PC-3 (cell line): ENCODE measurements around the gene PDE2A.

ENCODE experiments used
- EZH2phosphoT487 ChIP-seq: fragments of 300-600 bp; sonication (generic); IDR thresholded peaks from 2 replicates; pipeline ENCODE4 v1.6.1; 2018; ENCODE audit warnings: mild to moderate bottlenecking, antibody characterized with exemption, low read length, borderline replicate concordance
- TF ChIP-seq, protein P1 (sequence below): fragments of 300-600 bp; sonication (generic); conservative IDR thresholded peaks from 2 replicates; pipeline ENCODE4 v1.5.1; 2017; ENCODE audit warnings: antibody characterized with exemption, low read depth, mild to moderate bottlenecking, low read length

DNA sequence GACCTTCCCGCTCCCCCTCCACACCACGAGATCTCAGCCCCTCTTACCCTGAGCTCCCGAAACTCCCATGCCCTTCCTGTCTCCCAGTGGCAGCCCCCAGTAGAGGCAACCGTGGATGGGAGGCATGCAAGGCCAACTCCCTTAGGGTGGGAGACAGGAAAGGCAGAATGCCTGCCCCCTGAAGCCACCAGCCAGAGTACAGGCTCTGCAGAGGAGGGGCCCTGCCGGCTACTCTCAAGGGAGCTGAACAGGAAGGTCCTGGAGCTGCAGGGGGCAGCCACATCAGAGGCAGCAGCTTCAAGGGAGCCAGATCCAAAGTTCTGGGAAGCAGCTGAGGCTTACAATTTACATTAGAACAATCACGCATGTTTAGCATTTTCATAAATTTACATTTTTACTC lies 38.3 kb downstream of the PDE2A start:
- TF ChIP-seq, protein P1, sequence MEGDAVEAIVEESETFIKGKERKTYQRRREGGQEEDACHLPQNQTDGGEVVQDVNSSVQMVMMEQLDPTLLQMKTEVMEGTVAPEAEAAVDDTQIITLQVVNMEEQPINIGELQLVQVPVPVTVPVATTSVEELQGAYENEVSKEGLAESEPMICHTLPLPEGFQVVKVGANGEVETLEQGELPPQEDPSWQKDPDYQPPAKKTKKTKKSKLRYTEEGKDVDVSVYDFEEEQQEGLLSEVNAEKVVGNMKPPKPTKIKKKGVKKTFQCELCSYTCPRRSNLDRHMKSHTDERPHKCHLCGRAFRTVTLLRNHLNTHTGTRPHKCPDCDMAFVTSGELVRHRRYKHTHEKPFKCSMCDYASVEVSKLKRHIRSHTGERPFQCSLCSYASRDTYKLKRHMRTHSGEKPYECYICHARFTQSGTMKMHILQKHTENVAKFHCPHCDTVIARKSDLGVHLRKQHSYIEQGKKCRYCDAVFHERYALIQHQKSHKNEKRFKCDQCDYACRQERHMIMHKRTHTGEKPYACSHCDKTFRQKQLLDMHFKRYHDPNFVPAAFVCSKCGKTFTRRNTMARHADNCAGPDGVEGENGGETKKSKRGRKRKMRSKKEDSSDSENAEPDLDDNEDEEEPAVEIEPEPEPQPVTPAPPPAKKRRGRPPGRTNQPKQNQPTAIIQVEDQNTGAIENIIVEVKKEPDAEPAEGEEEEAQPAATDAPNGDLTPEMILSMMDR = no peak
- TF ChIP-seq EZH2phosphoT487 = no peak
